Common myeloid progenitor, CD34-positive (primary cell): Measurements from ENCODE around the gene NPVF.

Source experiments
- CTCF ChIA-PET: fragments of 350-600 bp; sonication (Branson Sonifier 250); formaldehyde crosslinking; loops from one replicate; lab custom pipeline; 2021; ENCODE audit warnings: antibody characterized with exemption; lab: Charles Lee
- POLR2A ChIA-PET: fragments of 350-600 bp; sonication (Branson Sonifier 250); formaldehyde crosslinking; loops from one replicate; lab custom pipeline; 2021; ENCODE audit warnings: antibody characterized with exemption; lab: Charles Lee
- DNase-seq, 3 donors: peaks; one replicate each; pipeline versions ENCODE4 v3.0.0 to v3.0.0-alpha.2; 2013
- H3K27ac ChIP-seq, 2 experiments: 1 replicate in 1 of 2; 2 replicates in 1 of 2; pipeline ENCODE4 v1.7.0; 2013; ENCODE audit warnings: inconsistent platforms in 2 of 2, low read length in 2 of 2, mild to moderate bottlenecking in 2 of 2, low read depth in 1 of 2, moderate library complexity in 1 of 2; ENCODE audit not compliant: severe bottlenecking in 2 of 2, insufficient read depth in 1 of 2, poor library complexity in 1 of 2
- H3K27me3 ChIP-seq, 5 experiments: replicated peaks in 2 of 5; 1 replicate in 3 of 5; 2 replicates in 2 of 5; pipeline versions ENCODE4 v1.6.1 to v1.7.0; 2013; ENCODE audit warnings: low read length in 4 of 5, mild to moderate bottlenecking in 2 of 5, moderate library complexity in 2 of 5, inconsistent platforms in 1 of 5; ENCODE audit not compliant: insufficient read depth in 5 of 5, control insufficient read depth in 4 of 5
- H3K36me3 ChIP-seq, 4 experiments: 1 replicate in 2 of 4; 2 replicates in 2 of 4; pipeline versions ENCODE4 v1.6.1 to v1.7.0; 2013; ENCODE audit warnings: low read length in 3 of 4, control low read depth in 1 of 4, mild to moderate bottlenecking in 1 of 4; ENCODE audit not compliant: control insufficient read depth in 4 of 4, insufficient read depth in 4 of 4
- H3K4me1 ChIP-seq, 4 experiments: 1 replicate in 3 of 4; 2 replicates in 1 of 4; pipeline versions ENCODE4 v1.6.1 to v1.7.1; 2013; ENCODE audit warnings: low read length in 3 of 4, mild to moderate bottlenecking in 3 of 4, control low read depth in 1 of 4, inconsistent platforms in 1 of 4, moderate library complexity in 1 of 4; ENCODE audit not compliant: control insufficient read depth in 4 of 4, insufficient read depth in 4 of 4; ENCODE audit errors: control extremely low read depth in 1 of 4
- H3K4me3 ChIP-seq, 7 experiments: 1 replicate in 4 of 7; 2 replicates in 3 of 7; pipeline versions ENCODE4 v1.5.1 to v1.7.0; 2013; ENCODE audit warnings: mild to moderate bottlenecking in 7 of 7, low read length in 6 of 7, moderate library complexity in 6 of 7, inconsistent platforms in 2 of 7, low read depth in 2 of 7, control low read depth in 1 of 7; ENCODE audit not compliant: insufficient read depth in 4 of 7, control insufficient read depth in 1 of 7; ENCODE audit errors: extremely low read depth in 1 of 7
- H3K9me3 ChIP-seq, 5 experiments: 1 replicate in 4 of 5; 2 replicates in 1 of 5; pipeline versions ENCODE4 v1.6.1 to v1.7.1; 2013; ENCODE audit warnings: low read length in 4 of 5, mild to moderate bottlenecking in 2 of 5, inconsistent platforms in 1 of 5, low read depth in 1 of 5, moderate library complexity in 1 of 5; ENCODE audit not compliant: control insufficient read depth in 4 of 5, insufficient read depth in 2 of 5; ENCODE audit errors: control extremely low read depth in 1 of 5
- WGBS: methylation state at CpG from one replicate; pipeline ENCODE4 v1.1.5; 2013; ENCODE audit not compliant: insufficient coverage; 5-methylcytosine and 5-hydroxymethylcytosine counted together

NPVF gene

GRCh38 chr7:25249772-25250171 lies 21.5 kb upstream of the NPVF start:
- Histone ChIP-seq H3K9me3 (peaks cover 0 to 3% (median 0%) of the 10 kb centered on the region in 5 experiments), H3K36me3 (no peaks in the 10 kb centered on the region), H3K27ac (no peak overlapping the region), H3K4me3 (no peak overlapping the region), H3K4me1 (no peaks in the 10 kb centered on the region), H3K27me3 (peaks cover 0 to 2% (median 0%) of the 10 kb centered on the region in 5 experiments)
- no peak for DNase-seq
- CTCF ChIA-PET = interaction anchor here (1.2 to 1.9 kb wide), 3 partner anchors 8 to 147 kb away, joined by 3 to 6 read pairs (median 3); no protein-coding TSS in a partner anchor
- POLR2A ChIA-PET = no interaction called here
- 83% methylated on average over 2 of the region's 3 CpGs for WGBS

DNA sequence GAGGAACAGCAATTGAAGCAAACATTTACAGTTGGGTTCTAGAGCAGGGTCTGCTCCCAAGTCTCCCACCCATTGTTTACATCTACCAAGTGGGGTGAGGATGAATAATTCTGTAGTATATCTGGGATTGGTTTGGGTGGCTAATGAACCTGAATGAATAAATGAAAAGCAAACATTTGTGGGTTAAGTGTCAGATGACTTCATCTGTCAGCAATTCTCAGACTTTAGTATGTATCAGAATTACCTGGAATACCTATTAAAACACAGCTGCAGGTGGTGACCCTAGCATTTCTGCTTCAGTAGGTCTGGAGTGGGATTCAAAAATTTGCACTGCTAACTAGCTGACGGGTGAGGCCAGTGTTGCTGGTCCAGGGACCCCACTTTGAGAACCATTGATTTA lies 18.0 kb upstream of the NPVF start:
- Histone ChIP-seq H3K36me3 (no peaks in the 10 kb centered on the region), H3K27ac (no peak overlapping the region), H3K4me3 (no peak overlapping the region), H3K4me1 (no peaks in the 10 kb centered on the region), H3K27me3 (peaks cover 0 to 2% (median 0%) of the 10 kb centered on the region in 5 experiments), H3K9me3 (peaks cover 0 to 3% (median 0%) of the 10 kb centered on the region in 5 experiments)
- WGBS = 100% methylated on average over 1 of the region's 1 CpG
- ChIA-PET POLR2A (no interaction called here), CTCF (interaction anchor here (1.5 kb wide), 1 partner anchor 30 kb away, joined by 4 read pairs; no protein-coding TSS in a partner anchor)
- no peak for DNase-seq

DNA sequence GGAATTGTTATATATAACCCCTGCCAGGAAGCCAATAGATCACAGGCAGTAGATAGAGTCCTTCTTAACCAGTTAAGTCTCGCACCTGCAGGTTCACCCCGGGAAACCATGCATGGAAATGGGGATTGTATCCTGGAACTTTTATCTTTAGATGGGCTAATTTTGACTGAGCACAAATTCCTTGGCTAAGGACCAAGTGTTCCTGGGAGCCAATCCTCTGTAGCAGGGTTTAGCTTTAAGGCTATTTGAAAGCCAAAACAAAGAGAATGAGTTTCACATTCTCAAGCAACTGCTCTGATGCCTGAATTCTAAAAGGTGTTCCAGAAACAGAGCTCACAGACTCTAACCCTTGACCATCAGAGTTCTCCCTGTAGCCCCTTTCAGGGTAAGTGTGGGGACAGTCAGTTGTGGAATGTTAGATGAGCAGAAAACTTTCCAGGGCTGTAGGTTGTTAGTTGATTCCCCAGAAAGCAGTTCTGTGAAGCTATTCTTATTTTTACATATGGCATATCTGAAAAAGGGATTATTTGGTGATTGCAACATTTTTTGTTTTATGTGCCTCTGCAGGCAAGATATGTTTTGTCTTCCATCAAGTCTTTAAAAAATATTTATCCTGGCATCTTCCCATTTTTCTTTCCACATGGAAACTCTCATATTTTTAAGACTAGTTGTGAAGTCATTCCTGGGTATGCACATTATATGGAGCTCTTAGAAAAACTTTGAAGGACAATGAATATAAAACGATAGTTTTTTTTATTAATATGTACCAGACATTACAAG lies 16.2 kb upstream of the NPVF start:
- CTCF ChIA-PET = interaction anchor here (1.3 kb wide), 1 partner anchor 12 kb away, joined by 3 read pairs; no protein-coding TSS in a partner anchor
- POLR2A ChIA-PET = no interaction called here
- no peak overlapping the region for H3K4me3 ChIP-seq
- H3K4me1 ChIP-seq = no peaks in the 10 kb centered on the region
- no peak for DNase-seq
- H3K9me3 ChIP-seq = peaks cover 0 to 3% (median 0%) of the 10 kb centered on the region in 5 experiments
- no peak overlapping the region for H3K27ac ChIP-seq
- H3K36me3 ChIP-seq = no peaks in the 10 kb centered on the region
- 80% methylated on average over 2 of the region's 3 CpGs for WGBS
- peaks cover 0 to 6% (median 0%) of the 10 kb centered on the region in 5 experiments for H3K27me3 ChIP-seq

DNA sequence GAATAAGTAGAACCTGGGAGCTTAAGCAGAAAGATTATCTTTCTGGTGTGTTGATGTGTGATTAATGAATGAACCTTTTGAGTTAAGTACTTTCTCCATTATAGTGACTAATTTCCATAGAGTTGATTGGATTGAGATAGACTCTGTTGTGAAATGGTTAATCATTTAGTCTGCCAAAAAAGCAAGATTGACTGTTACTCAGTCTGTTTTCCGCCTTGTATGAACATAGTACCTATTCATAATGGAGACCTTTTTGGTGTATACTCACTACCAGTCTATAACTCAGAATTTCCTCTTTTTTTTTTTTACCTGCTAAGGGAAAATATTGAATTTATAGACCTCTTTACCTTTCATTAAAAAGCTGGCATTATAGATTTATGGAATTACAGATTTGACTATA lies 14.4 kb upstream of the NPVF start:
- peaks cover 0 to 6% (median 0%) of the 10 kb centered on the region in 5 experiments for H3K27me3 ChIP-seq
- CTCF ChIA-PET = no interaction called here
- no CpG with 5 or more reads among the region's 1 CpG for WGBS
- no peak overlapping the region for H3K27ac ChIP-seq
- H3K4me3 ChIP-seq = no peak overlapping the region
- H3K4me1 ChIP-seq = no peaks in the 10 kb centered on the region
- H3K9me3 ChIP-seq = no peaks in the 10 kb centered on the region
- DNase-seq = no peak
- POLR2A ChIA-PET = no interaction called here
- H3K36me3 ChIP-seq = no peaks in the 10 kb centered on the region

DNA sequence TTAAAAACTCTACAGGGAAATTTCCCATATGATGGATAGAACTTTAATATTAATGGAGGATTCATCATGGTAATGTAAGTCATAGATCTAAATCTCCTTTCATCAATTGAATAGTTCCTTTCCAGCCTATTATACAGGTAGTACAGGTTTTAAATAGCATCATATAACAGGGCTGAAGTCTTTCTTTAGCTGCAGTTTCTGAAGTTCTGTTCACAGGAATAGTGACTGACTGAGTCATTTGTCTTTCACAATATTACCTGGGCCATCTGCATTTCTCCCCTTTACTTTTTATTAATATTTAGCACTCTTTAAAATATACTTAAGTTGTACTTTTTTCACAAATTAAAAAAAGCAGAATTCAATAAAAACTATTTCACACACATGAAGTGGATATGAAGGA lies 12.6 kb upstream of the NPVF start:
- no peaks in the 10 kb centered on the region for H3K9me3 ChIP-seq

GRCh38 chr7:25240340-25240739 lies 12.1 kb upstream of the NPVF start:
- Histone ChIP-seq H3K9me3 (no peaks in the 10 kb centered on the region), H3K4me1 (no peaks in the 10 kb centered on the region), H3K4me3 (no peak overlapping the region), H3K36me3 (no peaks in the 10 kb centered on the region), H3K27me3 (peaks cover 0 to 6% (median 0%) of the 10 kb centered on the region in 5 experiments), H3K27ac (no peak overlapping the region)
- POLR2A ChIA-PET = no interaction called here
- WGBS = 96% methylated on average over 10 of the region's 10 CpGs
- no peak for DNase-seq
- CTCF ChIA-PET = no interaction called here

More for the DNA sequence above, 12.6 kb upstream of the NPVF start:
- no peak for DNase-seq
- ChIA-PET POLR2A (no interaction called here), CTCF (no interaction called here)
- Histone ChIP-seq H3K36me3 (no peaks in the 10 kb centered on the region), H3K27me3 (peaks cover 0 to 6% (median 0%) of the 10 kb centered on the region in 5 experiments), H3K27ac (no peak overlapping the region), H3K4me1 (no peaks in the 10 kb centered on the region), H3K4me3 (no peak overlapping the region)

GRCh38 chr7:25239888-25240287 lies 11.6 kb upstream of the NPVF start:
- Histone ChIP-seq H3K9me3 (no peaks in the 10 kb centered on the region), H3K36me3 (no peaks in the 10 kb centered on the region), H3K27me3 (peaks cover 0 to 6% (median 0%) of the 10 kb centered on the region in 5 experiments), H3K4me1 (no peaks in the 10 kb centered on the region), H3K4me3 (no peak overlapping the region), H3K27ac (no peak overlapping the region)
- POLR2A ChIA-PET = no interaction called here
- no peak for DNase-seq
- 100% methylated on average over 2 of the region's 3 CpGs for WGBS
- CTCF ChIA-PET = no interaction called here
